SHP77 treated with DMSO at 0.1 percent for 48 hours (cell line): Measurements from ENCODE around the gene POLH.
"Not testable (repeated sequence)": the region's sequence is repeated elsewhere in the genome, so short reads cannot be mapped to it uniquely, and the experiment has no call there.

ENCODE experiments used
- DNase-seq: peaks from one replicate; lab custom pipeline; 2025; lab: John Stamatoyannopoulos, UW

POLH gene

DNA sequence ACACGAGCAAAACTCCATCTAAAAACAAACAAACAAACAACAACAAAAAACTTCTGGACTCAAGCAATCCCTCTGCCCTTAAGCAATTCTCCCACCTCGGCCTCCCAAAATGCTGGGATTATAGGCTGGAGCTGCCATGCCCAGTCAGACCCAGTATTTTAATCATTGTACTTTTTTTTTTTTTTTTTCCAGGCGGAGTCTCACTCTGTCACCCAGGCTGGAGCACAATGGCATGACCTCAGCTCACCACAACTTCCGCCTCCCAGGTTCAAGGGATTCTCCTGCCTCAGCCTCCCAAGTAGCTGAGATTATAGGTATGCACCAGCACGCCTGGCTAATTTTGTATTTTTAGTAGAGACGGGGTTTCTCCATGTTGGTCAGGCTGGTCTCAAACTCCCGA is 57.0 kb downstream of the POLH start:
- not testable (repeated sequence) for DNase-seq

DNA sequence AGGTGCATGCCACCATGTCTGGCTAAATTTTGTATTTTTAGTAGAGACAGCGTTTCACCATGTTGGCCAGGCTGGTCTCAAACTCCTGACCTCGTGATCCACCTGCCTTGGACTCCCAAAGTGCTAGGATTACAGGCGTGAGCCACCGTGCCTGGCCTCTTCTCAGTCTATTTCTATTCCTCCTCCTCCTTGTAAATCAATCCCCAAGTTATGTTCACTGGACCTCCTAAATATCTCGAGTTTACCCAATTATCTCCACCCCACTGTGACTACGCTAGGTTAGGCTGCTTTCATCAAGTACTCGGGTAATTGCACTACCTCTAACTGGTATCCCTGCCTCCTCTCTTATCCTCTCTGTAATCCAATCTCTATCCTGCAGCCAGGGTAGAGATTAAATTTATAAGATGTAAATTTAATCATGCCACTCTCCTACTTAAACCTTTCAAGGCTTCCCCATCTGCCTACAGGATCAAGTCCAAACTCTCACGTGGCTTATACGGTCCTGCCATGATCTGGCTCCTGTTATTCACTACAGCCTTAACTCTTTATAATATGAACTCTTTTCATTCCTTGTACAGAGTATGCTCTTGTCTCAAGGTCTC is 58.8 kb downstream of the POLH start:
- DNase-seq, result no peak

DNA sequence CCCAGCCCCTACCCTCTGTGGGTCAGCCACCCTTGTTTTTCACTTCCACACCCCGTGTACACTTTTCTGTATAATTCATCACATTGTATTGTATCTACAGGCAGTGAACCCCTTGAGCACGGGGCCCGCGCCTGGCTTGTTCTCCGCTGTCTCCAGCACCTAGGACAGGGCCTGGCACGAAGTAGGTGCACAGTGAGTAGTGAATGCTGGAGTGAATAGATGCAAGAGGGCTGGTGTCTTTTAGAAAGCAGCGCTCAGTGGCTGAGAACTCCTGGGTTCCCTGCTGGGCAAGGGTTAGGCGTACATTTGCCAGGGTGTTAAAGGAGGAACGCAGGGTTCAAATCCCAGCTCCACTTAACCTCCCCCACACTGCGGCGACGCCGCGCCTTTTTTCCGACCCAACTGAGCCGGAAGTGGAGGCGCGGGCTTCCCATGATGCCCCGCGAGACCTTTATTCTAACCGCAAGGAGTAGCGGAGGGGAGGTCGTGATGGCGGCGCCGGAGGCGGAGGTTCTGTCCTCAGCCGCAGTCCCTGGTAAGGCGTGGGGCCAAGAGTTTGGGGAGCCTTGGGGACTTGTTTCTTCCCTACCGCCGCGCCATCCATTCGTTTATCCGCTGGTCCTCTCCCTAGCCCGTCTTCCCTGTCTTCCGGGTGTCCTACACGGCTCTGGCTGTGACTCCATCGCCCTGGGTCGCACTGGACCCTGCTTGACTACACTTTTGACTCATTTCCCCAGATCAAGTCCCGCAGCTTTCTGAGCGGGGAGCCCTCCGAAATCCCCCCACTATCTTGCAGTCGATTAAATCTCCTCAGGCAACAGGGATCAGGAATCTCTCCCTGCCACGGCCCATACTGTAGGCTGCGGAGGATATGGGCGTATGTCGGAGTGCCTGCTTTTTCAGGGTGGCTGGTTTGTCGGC is 59.7 kb downstream of the POLH start, which contains the start of gene MAD2L1BP:
TSS of gene MAD2L1BP (plus strand) at position 454 of the 921 bp plus-strand sequence. CDS start at position 490, 36 bp downstream.
- DNase-seq, result peak; percentile 40

DNA sequence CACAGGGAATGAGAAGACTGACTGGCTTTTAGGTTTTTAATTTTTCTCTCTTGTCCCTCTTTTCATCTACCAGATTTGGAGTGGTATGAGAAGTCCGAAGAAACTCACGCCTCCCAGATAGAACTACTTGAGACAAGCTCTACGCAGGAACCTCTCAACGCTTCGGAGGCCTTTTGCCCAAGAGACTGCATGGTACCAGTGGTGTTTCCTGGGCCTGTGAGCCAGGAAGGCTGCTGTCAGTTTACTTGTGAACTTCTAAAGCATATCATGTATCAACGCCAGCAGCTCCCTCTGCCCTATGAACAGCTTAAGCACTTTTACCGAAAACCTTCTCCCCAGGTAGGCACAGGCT is 60.3 kb downstream of the POLH start:
- no peak for DNase-seq

DNA sequence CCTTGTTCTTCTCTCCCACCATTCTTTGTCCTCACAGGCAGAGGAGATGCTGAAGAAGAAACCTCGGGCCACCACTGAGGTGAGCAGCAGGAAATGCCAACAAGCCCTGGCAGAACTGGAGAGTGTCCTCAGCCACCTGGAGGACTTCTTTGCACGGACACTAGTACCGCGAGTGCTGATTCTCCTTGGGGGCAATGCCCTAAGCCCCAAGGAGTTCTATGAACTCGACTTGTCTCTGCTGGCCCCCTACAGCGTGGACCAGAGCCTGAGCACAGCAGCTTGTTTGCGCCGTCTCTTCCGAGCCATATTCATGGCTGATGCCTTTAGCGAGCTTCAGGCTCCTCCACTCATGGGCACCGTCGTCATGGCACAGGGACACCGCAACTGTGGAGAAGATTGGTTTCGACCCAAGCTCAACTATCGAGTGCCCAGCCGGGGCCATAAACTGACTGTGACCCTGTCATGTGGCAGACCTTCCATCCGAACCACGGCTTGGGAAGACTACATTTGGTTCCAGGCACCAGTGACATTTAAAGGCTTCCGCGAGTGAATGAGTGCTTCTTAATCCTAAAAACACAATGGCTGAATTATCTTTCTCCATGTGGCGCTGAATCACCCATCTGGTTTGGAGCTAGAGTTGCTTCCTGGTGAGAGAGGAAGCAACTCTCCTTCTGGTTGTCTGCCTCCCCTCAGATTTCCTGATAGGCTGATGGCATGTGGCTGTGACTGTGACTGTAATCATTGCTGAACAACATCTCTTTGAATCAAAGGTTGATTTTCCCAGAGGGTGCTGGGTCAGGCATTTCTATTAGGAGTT is 64.2 kb downstream of the POLH start:
- no peak for DNase-seq

DNA sequence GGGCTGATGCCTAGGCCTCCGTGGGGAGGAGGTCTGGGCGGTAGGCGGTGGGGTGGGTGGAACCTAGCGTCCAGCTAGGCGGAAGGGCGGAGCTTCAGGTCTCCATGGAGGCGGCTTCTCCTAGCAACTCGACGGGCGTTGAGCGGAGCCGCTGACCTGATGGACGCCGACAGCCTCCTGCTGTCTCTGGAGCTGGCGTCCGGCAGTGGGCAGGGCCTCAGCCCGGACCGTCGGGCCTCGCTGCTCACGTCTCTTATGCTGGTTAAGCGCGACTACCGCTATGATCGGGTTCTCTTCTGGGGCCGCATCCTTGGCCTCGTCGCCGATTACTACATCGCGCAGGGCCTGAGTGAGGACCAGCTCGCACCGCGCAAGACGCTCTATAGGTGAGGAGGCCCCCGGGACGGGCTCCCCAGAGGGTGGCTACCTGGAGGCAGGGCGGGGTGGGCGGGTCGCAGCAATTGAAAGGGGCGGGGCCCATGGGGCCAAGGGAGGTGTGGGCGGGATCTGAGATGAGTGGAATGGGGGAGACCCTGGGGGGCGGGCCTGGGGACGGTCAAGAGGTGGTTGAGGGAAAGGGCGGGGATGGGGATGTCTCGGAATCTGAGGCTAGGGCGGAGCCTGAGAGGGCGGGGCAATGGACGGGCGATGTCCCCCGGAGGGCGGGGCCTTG is 69.1 kb downstream of the POLH start, which contains the start of gene RSPH9:
TSS of gene RSPH9 (plus strand) at position 97 of the 673 bp plus-strand sequence. CDS start at position 160, 63 bp downstream.
- no peak for DNase-seq

DNA sequence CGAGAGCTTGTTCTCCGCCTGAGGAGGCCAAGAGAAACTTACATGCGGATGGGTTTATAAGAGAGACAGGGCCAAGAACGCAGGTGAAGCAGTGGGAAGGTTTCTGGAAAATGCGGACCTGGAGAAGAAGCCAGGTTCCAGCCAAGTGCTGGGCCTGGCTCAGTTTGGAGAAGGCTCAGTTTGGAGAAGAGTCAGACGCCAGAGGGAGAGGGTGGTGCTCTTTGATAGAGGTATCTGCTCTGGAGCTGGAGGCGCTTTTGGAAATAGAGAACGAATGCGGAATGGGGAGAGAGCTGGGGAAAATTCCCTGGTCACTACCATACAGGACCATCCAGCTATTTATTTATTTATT is 69.6 kb downstream of the POLH start:
- DNase-seq, result no peak

DNA sequence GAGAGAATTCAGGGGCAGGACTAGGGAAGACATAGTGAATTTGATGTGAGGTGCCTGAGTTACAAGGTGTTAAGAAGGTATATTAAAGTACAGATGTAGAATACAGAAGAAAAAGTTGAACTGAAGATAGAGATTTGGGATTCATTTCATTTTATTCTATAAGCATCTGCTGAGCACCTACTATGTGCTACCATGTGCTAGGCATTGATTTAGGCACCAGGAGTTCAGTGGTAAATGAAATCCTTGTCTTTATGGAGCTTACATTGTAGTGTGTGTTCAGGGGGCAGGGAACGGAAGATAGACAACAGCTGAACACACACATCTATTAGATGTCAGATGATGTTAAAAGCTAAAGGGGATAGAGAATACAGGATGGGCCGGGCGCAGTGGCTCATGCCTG is 71.6 kb downstream of the POLH start:
- no peak for DNase-seq

DNA sequence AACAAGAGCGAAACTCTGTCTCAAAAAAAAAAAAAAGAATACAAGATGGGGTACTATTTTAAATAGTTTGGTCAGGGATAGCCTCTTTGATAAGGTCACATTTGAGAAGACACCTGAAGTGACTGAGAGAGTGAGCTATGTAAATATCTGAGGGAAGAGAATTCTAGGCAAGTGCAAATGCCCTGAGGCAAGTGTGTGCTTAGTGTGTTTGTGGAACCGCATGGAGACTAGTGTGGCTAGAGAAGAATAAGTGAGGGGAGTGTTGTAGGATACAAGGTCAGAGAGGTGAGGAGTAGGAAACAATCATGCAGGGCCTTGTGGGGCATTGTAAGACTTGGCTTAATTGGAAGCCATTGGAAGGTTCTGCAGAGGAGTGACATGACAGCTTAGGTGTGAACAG is 72.3 kb downstream of the POLH start:
- DNase-seq, result no peak

DNA sequence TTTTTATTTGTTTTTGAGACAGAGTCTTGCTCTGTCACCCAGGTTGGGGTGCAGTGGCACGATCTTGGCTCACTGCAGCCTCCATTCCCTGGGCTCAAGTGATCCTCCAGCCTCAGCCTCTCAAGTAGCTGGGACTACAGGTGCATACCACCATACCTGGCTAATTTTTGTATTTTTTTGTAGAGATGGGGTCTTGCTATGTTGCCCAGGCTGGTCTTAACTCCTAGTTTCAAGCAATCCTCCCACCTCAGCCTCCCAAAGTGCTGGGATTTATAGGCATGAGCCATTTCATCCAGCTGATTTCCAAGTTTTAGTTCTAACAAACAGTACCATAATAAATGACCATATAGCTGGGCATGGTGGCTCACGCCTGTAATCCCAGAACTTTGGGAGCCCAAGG is 76.8 kb downstream of the POLH start:
- DNase-seq, result not testable (repeated sequence)

DNA sequence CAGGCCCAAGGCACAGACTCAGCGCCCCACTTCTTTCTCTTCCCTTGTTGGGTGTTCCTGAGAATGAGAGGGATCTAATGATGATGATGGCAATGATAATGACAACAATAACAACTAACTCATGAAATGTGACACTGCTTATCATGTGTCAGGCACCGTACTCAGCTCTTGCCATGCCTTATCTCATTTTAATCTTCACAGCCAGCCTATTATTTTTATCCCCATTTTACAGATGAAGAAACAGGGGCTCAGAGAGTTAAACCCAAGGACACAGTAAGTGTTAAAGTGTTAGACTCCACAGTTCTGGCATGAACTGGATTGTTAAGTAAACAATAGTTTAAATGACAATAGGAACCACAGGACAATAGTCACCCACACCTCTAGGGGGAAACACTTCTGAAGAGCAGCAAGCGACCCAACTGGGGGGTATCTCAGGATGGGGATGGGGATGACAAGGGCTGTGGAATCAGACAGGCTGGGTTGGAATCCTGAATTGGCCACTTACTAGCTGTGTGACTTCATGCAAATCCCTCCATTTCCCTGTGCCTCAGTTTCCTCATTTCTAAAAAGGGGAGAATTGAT is 81.3 kb downstream of the POLH start:
- DNase-seq, result no peak

DNA sequence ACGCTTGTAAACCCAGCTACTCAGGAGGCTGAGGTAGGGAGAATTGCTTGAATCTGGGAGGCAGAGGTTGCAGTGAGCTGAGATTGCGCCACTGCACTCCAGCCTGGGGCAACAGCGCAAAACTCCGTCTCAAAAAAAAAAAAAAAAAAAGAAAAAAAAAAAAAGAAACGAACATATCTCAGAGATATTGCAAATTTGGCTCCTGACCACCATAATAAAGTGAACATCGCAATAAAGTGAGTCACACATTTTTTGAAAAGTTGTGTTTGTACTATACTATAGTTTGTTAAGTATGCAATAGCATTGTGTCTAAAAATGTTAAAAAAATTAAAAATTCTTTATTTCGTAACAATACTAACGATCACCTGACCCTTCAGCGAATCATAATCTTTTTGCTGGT is 82.2 kb downstream of the POLH start:
- no peak for DNase-seq

DNA sequence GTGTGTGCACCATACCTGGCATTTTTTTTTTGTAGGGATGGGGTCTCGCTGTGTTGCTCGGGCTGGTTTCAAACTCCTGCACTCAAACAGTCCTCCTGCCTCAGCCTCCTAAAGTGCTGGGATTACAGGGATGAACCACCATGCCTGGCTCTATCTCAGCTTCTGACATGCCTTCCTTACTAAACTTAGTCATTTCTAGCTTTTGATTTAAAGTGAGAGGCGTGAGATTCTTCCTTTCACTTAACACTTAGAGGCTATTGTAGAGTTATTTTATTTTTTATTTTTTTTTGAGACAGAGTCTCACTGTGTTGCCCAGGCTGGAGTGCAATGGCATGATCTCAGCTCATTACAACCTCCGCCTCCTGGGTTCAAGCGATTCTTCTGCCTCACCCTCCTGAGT is 87.0 kb downstream of the POLH start:
- DNase-seq, result not testable (repeated sequence)
